Gastroesophageal sphincter (tissue), 4 donors: ENCODE results near the gene ADH5. TPM values are rescaled to one million over a fixed set of nuclear protein-coding genes. Genes with fewer than 3 reads are reported as not detected.
A peak's percentile ranks its signal among the peaks of the same experiment; 100 is the strongest.
"Not testable (repeated sequence)": the region's sequence is repeated elsewhere in the genome, so short reads cannot be mapped to it uniquely, and the experiment has no call there.

Experiments used
- ATAC-seq: fragments of 150-250 bp; one replicate; pipeline ENCODE4 v1.9.1; 2016; ENCODE audit warnings: mild to moderate bottlenecking, moderate library complexity
- H3K27ac ChIP-seq, 4 donors: fragments of 200-600 bp; sonication (generic) in 3 of 4; 1 replicate in 3 of 4; 2 replicates in 1 of 4; pipeline ENCODE4 v1.5.1; 2016 to 2019
- H3K27me3 ChIP-seq: fragments of 200-600 bp; sonication (generic); one replicate; pipeline ENCODE4 v1.5.1; 2019
- H3K36me3 ChIP-seq, 2 donors: fragments of 200-600 bp; sonication (generic); one replicate each; pipeline ENCODE4 v1.5.1; 2019; ENCODE audit warnings: control low read depth in 1 of 2
- H3K4me1 ChIP-seq, 3 donors: fragments of 200-600 bp; sonication (generic); 1 replicate in 2 of 3; 2 replicates in 1 of 3; pipeline ENCODE4 v1.5.1; 2016 to 2019; ENCODE audit warnings: control low read depth in 2 of 3
- H3K4me3 ChIP-seq, 2 donors: fragments of 200-600 bp; sonication (generic); one replicate each; pipeline ENCODE4 v1.5.1; 2019; ENCODE audit warnings: mild to moderate bottlenecking in 1 of 2, moderate library complexity in 1 of 2
- H3K9me3 ChIP-seq, 3 donors: fragments of 200-600 bp; sonication (generic); one replicate each; pipeline ENCODE4 v1.5.1; 2017 to 2019; ENCODE audit warnings: control low read depth in 2 of 3
- CTCF ChIP-seq, 4 experiments: fragments of 200-600 bp in 2 of 4; fragments of 450-650 bp in 2 of 4; sonication (generic) in 1 of 4; IDR thresholded peaks; one replicate each; pipeline ENCODE4 v1.5.1; 2017 to 2019; ENCODE audit warnings: antibody characterized with exemption in 4 of 4, mild to moderate bottlenecking in 2 of 4, moderate library complexity in 2 of 4
- EP300 ChIP-seq: sonication (generic); formaldehyde crosslinking; IDR thresholded peaks from one replicate; pipeline ENCODE4 v1.6.1; 2017; ENCODE audit warnings: antibody characterized with exemption, mild to moderate bottlenecking
- POLR2A ChIP-seq, 2 donors: fragments of 450-650 bp; IDR thresholded peaks; one replicate each; pipeline ENCODE4 v1.6.1; 2017; ENCODE audit warnings: antibody characterized with exemption in 2 of 2, mild to moderate bottlenecking in 2 of 2, moderate library complexity in 1 of 2
- POLR2AphosphoS5 ChIP-seq: sonication (generic); formaldehyde crosslinking; IDR thresholded peaks from one replicate; pipeline ENCODE4 v1.6.1; 2017; ENCODE audit warnings: antibody characterized with exemption
- WGBS, 2 donors: methylation state at CpG; one replicate each; pipeline ENCODE4 v1.1.5; 2018; ENCODE audit warnings: low coverage in 1 of 2; 5-methylcytosine and 5-hydroxymethylcytosine counted together
- total RNA-seq, 4 donors: library from RNA; depleted of rRNA; stranded (reverse); fragments of >200 nt; gene quantifications; one replicate each; pipeline ENCODE4 v1.1.0, GENCODE V29; 2016

ADH5 gene
- total RNA-seq, 4 donors from 2014 or later, result 299 to 529 (median 465) TPM

GRCh38 chr4:99104153-99104552 lies 15.6 kb upstream of the ADH5 start:
- Histone ChIP-seq H3K27ac (no peak overlapping the region), H3K27me3 (no peaks in the 10 kb centered on the region), H3K4me1 (no peaks in the 10 kb centered on the region), H3K4me3 (no peak overlapping the region), H3K36me3 (no peaks in the 10 kb centered on the region), H3K9me3 (no peaks in the 10 kb centered on the region)
- 67 to 90% methylated on average over 1 of the region's 1 CpG for WGBS, 2 donors
- no peak for ATAC-seq
- TF ChIP-seq POLR2A (IDR thresholded peaks at IDR 0.05) (no peak), POLR2AphosphoS5 (no peak), EP300 (no peak), CTCF (IDR thresholded peaks at IDR 0.05) (no peak)

- TF ChIP-seq POLR2A (IDR thresholded peaks at IDR 0.05) (no peak), EP300 (no peak), POLR2AphosphoS5 (no peak), CTCF (IDR thresholded peaks at IDR 0.05) (no peak)
- no peaks in the 10 kb centered on the region for H3K9me3 ChIP-seq
- no peak for ATAC-seq
- H3K4me1 ChIP-seq, result no peaks in the 10 kb centered on the region
- H3K36me3 ChIP-seq, result no peaks in the 10 kb centered on the region
- H3K27ac ChIP-seq, result no peak overlapping the region
- no peaks in the 10 kb centered on the region for H3K27me3 ChIP-seq
- H3K4me3 ChIP-seq, result no peak overlapping the region
These were observed 14.6 kb upstream of the ADH5 start for GRCh38 chr4:99103166-99103565.

- no peak for ATAC-seq
- H3K36me3 ChIP-seq, result no peaks in the 10 kb centered on the region
- 95% methylated on average over 2 of the region's 2 CpGs; no CpG with 5 or more reads in 1 of the 2 donors for WGBS, 2 donors
- no peak for TF ChIP-seq POLR2A (IDR thresholded peaks at IDR 0.05)
- H3K27me3 ChIP-seq, result no peaks in the 10 kb centered on the region
- H3K9me3 ChIP-seq, result no peaks in the 10 kb centered on the region
- no peaks in the 10 kb centered on the region for H3K4me1 ChIP-seq
- no peak overlapping the region for H3K27ac ChIP-seq
- H3K4me3 ChIP-seq, result no peak overlapping the region
These were observed 14.0 kb upstream of the ADH5 start for GRCh38 chr4:99102634-99103033.

GRCh38 chr4:99100876-99101275 lies 12.3 kb upstream of the ADH5 start:
- TF ChIP-seq POLR2A (IDR thresholded peaks at IDR 0.05) (no peak), POLR2AphosphoS5 (no peak), CTCF (IDR thresholded peaks at IDR 0.05) (no peak), EP300 (no peak)
- Histone ChIP-seq H3K36me3 (no peaks in the 10 kb centered on the region), H3K4me3 (no peak overlapping the region), H3K27ac (no peak overlapping the region), H3K9me3 (no peaks in the 10 kb centered on the region), H3K27me3 (no peaks in the 10 kb centered on the region), H3K4me1 (no peaks in the 10 kb centered on the region)
- no peak for ATAC-seq
- 90% methylated on average over 1 of the region's 1 CpG; no CpG with 5 or more reads in 1 of the 2 donors for WGBS, 2 donors

- H3K4me1 ChIP-seq, H3K36me3 ChIP-seq, ATAC-seq, H3K27me3 ChIP-seq, H3K27ac ChIP-seq, H3K9me3 ChIP-seq, H3K4me3 ChIP-seq: not testable (repeated sequence)
- WGBS, 2 donors, result 79 to 90% methylated on average over 2 to 4 of the region's 5 CpGs
These were observed 11.2 kb upstream of the ADH5 start for GRCh38 chr4:99099814-99100213.

- Histone ChIP-seq H3K4me1 (no peaks in the 10 kb centered on the region), H3K27ac (no peak overlapping the region), H3K36me3 (no peaks in the 10 kb centered on the region), H3K4me3 (no peak overlapping the region), H3K9me3 (no peaks in the 10 kb centered on the region), H3K27me3 (no peaks in the 10 kb centered on the region)
- TF ChIP-seq POLR2A (IDR thresholded peaks at IDR 0.05), result no peak
- TF ChIP-seq EP300, result no peak
- TF ChIP-seq POLR2AphosphoS5, result no peak
- no peak for TF ChIP-seq CTCF (IDR thresholded peaks at IDR 0.05)
- no peak for ATAC-seq
- WGBS, 2 donors, result 100% methylated on average over 1 of the region's 12 CpGs; no CpG with 5 or more reads in 1 of the 2 donors
These were observed 10.7 kb upstream of the ADH5 start for GRCh38 chr4:99099311-99099710.

- not testable (repeated sequence) for H3K27me3 ChIP-seq, ATAC-seq, H3K9me3 ChIP-seq, H3K36me3 ChIP-seq
- peaks cover 0 to 39% (median 7%) of the 10 kb centered on the region in 3 donors for H3K4me1 ChIP-seq
- whole genome bisulfite sequencing, 2 donors, result 14 to 52% methylated on average over 2 of the region's 2 CpGs
- H3K4me3 ChIP-seq, result peak overlapping the region in 1 of 2 donors; percentile 87
- H3K27ac ChIP-seq, result peak overlapping the region; percentile 65 to 98 (median 96)
These were observed 3.3 kb upstream of the ADH5 start for GRCh38 chr4:99091841-99092240.
